Stimulated activated CD4-positive, alpha-beta T cell treated with anti-CD3 and anti-CD28 coated beads, Interleukin-4, amount 100 ng/mL, for 1 hour (primary cell): ENCODE results near the gene BLCAP.
"Not testable (repeated sequence)": the region's sequence is repeated elsewhere in the genome, so short reads cannot be mapped to it uniquely, and the experiment has no call there.

Experiments
- DNase-seq: peaks from one replicate; pipeline ENCODE4 v3.0.0-alpha.2; 2020

The BLCAP gene

GRCh38 chr20:37554721-37555298, 27.1 kb upstream of the BLCAP start:
- DNase-seq: not testable (repeated sequence)

DNA sequence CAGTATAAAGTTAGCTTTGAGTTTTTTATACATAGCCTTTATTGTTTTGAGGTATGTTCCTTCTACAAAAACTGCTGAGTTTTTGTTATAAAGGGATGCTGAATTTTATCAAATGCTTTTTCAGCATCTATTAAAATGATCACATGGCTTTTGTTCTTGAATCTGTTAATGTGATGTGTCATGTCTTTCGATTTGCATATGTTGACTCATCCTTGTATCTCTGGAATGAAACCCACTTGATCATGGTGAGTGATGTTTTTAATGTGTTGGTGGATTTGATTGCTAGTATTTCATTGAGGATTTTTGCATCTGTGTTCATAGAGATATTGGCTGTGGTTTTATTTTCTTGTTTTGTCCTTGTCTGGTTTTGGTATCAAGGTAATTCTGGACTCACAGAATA, 24.7 kb upstream of the BLCAP start:
- no peak for DNase-seq

DNA sequence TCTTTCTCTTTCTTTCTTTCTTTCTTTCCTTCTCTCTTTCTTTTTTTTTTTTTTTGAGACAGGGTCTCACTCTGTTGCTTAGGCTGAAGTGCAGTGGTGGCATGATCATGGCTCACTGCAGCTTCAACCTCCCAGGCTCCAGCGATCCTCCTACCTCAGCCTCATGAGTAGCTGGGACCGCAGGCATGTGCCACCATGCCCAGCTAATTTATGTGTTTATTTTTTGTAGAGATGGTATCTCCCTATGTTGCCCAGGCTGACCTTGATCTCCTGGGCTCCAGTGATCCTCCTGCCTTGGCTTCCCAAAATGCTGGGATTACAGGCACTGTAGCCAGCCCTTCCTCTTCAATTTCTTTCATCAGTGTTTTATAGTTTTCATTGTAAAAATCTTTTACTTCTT, 24.0 kb upstream of the BLCAP start:
- DNase-seq: not testable (repeated sequence)

- not testable (repeated sequence) for DNase-seq
These were observed 22.6 kb upstream of the BLCAP start for GRCh38 chr20:37550101-37550920.

GRCh38 chr20:37547912-37548311, 20.2 kb upstream of the BLCAP start:
- DNase-seq: no peak

DNA sequence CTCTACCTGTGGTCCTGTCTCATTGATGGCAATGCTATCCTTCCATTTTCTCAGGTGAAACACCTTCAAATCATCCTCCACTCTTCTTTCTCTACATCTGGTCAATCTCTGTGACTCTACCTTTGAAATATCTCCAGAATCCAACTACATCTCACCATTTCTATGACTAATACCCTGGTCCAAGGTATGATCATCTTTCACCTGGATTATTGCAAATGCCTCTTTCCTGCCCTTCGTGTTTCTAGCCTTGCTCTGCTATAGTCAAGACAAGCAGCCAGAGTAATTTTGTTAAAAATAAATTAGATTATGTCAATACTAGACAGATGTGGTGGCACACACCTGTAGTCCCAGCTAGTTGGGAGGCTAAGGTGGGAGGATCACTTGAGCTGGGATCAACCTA, 17.8 kb upstream of the BLCAP start:
- DNase-seq: no peak

GRCh38 chr20:37544386-37544785, 16.7 kb upstream of the BLCAP start:
- DNase-seq: no peak

DNA sequence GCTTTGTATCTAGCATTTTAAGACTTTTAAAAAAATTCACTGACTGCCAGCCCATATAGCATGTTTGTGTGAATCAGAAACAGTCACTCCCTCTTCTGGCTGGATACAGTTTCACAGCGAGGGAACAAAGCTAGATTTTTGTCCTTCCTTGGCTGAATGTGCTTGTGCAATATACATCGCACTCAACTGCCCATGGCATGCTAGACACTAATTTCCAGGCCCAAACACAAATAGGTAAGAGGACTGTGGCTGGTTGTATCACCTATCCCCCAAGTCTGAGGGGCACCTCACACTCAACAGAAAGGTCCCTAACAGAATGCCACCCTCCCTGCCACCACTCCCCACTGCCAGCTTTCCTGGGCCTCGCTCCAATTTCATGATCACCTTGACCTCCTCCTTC, 16.2 kb upstream of the BLCAP start:
- DNase-seq: no peak

DNA sequence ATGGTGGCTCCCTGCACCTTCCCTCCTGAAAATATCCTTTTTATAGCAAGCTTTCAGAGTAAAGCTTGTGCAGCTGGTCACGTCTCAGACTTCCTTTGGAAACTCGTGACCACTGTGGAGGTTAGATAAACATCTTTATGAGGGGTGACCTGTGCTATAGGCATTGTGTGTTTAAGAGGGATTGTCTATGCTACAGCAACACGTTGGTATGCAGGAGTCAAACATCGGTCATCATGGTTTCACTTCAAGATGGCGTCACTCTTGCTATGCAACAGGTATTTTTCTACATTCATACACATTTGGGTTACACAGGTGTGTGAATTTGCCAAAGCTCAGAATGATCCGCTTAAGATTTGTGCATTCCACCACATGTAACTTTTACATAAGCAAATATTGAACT, 14.6 kb upstream of the BLCAP start:
- no peak for DNase-seq

GRCh38 chr20:37541326-37541725, 13.7 kb upstream of the BLCAP start:
- DNase-seq: no peak

- not testable (repeated sequence) for DNase-seq
These were observed 13.2 kb upstream of the BLCAP start for GRCh38 chr20:37540838-37541237.

- no peak for DNase-seq
These were observed 12.3 kb upstream of the BLCAP start for GRCh38 chr20:37540001-37540400.

- DNase-seq: no peak
These were observed 11.7 kb upstream of the BLCAP start for GRCh38 chr20:37539424-37539823.

DNA sequence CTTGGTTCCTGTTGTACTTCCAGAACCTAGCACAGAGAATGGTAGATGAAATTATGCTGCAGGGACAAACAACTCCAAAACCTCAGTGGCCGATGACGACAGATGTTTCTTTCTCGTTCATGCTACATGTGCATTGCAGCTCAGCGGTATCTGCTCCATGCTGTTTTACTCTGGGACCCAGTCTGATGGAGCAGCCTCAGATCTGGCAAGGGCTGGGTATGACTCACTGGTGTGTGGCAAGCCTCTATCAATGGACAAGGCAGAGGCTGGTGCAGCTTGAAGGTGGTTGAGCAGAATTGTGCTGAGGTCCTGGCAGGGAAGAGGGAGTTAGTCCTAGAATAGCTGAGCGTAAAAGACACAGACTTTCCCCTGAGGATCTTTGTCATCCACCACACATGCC, 10.3 kb upstream of the BLCAP start:
- DNase-seq: no peak

- no peak for DNase-seq
These were observed 9.8 kb upstream of the BLCAP start for GRCh38 chr20:37537505-37537904.

- DNase-seq: no peak
These were observed 7.9 kb upstream of the BLCAP start for GRCh38 chr20:37535443-37536132.

DNA sequence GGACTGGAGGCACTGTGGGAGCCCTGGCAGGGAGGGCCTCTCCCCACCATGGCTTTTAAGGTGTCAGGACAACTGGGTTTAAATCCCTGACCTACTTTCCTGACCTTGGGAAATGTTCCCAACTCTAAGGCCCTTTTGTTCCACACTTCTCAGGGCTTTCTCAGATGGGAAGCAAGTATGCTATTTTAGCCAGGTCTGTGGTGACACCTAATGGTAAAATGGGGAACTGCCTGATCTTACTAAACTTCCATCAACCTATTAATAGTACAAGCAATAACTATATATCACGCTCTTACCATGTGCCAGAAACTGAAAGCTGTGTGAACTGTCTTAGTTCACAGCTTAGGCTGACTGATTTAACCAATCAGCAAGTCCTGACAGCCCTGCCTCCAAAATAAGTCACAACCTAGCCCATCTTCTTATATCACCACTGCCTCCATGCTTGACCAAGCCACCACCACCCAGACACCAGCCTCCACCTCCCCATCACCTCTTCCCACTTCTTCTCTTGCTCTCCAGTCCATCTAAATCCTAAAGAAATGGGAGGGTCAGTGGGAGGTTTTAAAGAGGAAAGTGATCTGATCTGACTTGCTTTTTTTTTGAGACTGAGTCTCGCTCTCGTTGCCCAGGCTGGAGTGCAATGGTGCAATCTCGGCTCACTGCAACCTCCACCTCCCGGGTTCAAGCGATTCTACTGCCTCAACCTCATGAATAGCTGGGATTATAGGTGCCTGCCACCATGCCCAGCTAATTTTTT, 6.9 kb upstream of the BLCAP start:
- DNase-seq: no peak

GRCh38 chr20:37533154-37533715, 5.6 kb upstream of the BLCAP start:
- DNase-seq: no peak

GRCh38 chr20:37531856-37532255, 4.2 kb upstream of the BLCAP start:
- no peak for DNase-seq

- no peak for DNase-seq
These were observed 3.0 kb upstream of the BLCAP start for GRCh38 chr20:37530696-37531095.

DNA sequence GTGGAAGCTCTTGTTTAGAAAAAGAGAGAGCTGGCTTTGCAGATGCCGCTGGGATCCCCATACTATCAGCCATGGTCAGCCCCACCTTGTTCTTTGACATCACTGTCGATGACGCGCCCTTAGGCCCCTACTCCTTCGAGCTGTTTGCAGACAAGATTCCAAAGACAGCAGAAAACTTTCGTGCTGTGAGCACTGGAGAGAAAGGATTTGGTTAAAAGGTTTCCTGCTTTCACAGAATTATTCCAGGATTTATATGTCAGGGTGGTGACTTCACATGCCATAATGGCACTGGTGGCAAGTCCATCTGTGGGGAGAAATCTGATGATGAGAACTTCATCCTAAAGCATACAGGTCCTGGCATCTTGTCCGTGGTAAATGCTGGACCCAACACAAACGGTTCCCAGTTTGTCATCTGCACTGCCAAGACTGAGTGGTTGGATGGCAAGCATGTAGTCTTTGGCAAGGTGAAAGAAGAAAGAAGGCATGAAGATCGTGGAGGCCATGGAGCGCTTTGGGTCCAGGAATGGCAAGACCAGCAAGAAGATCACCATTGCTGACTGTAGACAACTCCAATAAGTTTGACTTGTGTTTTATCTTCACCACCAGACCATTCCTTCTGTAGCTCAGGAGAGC, 2.4 kb upstream of the BLCAP start:
- DNase-seq: no peak

DNA sequence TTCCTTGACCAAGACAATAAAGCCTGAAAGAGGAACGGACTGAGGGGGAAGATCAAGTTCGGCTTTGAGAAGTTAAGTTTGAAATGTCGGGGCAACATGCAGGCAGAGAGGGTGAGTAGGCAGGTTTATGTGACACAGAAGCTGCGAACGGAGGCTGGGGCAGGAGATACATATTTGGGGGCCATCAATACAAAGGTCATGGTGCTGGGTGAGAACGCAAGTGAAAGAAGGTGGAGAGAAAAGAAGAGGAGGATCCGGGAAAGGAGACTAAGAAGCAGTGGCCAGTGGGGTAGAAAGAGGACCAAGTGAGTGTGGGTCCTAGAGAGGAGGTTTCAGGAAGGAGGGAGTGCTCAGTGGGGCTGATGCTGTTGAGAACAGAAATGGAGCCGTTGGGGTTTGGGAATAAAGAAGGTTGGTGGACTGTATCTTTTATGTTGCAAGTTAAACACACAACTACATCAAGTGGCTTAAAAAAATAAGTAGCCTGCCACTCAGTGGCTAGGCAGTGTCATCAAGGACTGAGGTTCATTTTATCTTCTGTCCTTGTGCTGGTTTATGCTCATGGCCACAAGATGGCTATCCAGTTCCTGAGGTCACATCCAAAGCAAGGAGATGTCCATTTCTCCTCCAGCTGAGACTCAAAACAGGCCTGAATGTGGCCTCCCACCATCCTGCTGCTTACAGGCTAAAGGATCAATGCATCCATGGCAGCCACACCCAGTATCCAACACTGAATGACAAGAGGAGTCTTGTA, 1.7 kb upstream of the BLCAP start:
- DNase-seq: no peak
